Hepatocyte (in vitro differentiated cells): Measurements from ENCODE around the gene STEAP2. TPM values are rescaled to one million over a fixed set of nuclear protein-coding genes. Genes with fewer than 3 reads are reported as not detected.

Experiments
- DNase-seq: peaks from one replicate; pipeline ENCODE4 v3.0.0-alpha.2; 2016; ENCODE audit warnings: low spot score
- H2AFZ ChIP-seq: fragments of 200-600 bp; sonication (generic); 2 replicates; pipeline ENCODE4 v1.6.0; 2016; ENCODE audit warnings: antibody characterized with exemption, mild to moderate bottlenecking
- H3K27ac ChIP-seq: fragments of 200-600 bp; sonication (generic); 2 replicates; pipeline ENCODE4 v1.5.1; 2016; ENCODE audit warnings: mild to moderate bottlenecking
- H3K27me3 ChIP-seq: fragments of 200-600 bp; sonication (generic); 2 replicates; pipeline ENCODE4 v1.6.1; 2016
- H3K36me3 ChIP-seq: fragments of 200-600 bp; sonication (generic); replicated peaks from 2 replicates; pipeline ENCODE4 v1.5.1; 2016; ENCODE audit warnings: low read depth; ENCODE audit not compliant: insufficient read depth
- H3K4me1 ChIP-seq: fragments of 200-600 bp; sonication (generic); 2 replicates; pipeline ENCODE4 v1.5.1; 2016; ENCODE audit warnings: mild to moderate bottlenecking, moderate library complexity; ENCODE audit not compliant: insufficient read depth
- H3K4me2 ChIP-seq: fragments of 200-600 bp; sonication (generic); 2 replicates; pipeline ENCODE4 v1.6.0; 2016
- H3K4me3 ChIP-seq: fragments of 200-600 bp; sonication (generic); 2 replicates; pipeline ENCODE4 v1.5.1; 2016; ENCODE audit warnings: mild to moderate bottlenecking
- H3K79me2 ChIP-seq: fragments of 200-600 bp; sonication (generic); 2 replicates; pipeline ENCODE4 v1.6.0; 2017; ENCODE audit warnings: mild to moderate bottlenecking
- H3K9me2 ChIP-seq: fragments of 200-600 bp; sonication (generic); replicated peaks from 2 replicates; pipeline ENCODE4 v1.6.0; 2017; ENCODE audit warnings: mild to moderate bottlenecking; ENCODE audit not compliant: insufficient read depth
- H3K9me3 ChIP-seq: fragments of 200-600 bp; sonication (generic); 2 replicates; pipeline ENCODE4 v1.5.1; 2016; ENCODE audit warnings: low read depth, mild to moderate bottlenecking
- H4K20me1 ChIP-seq: fragments of 200-600 bp; sonication (generic); 2 replicates; pipeline ENCODE4 v1.6.0; 2016; ENCODE audit warnings: mild to moderate bottlenecking; ENCODE audit not compliant: insufficient read depth, poor library complexity, severe bottlenecking
- EZH2 ChIP-seq: fragments of 200-600 bp; sonication (generic); IDR thresholded peaks from 2 replicates; pipeline ENCODE4 v1.6.1; 2016; ENCODE audit warnings: antibody characterized with exemption, mild to moderate bottlenecking, borderline replicate concordance
- EZH2phosphoT487 ChIP-seq: fragments of 200-600 bp; sonication (generic); IDR thresholded peaks from one replicate; pipeline ENCODE4 v1.6.1; 2018; ENCODE audit warnings: antibody characterized with exemption, mild to moderate bottlenecking, low read depth, moderate library complexity; ENCODE audit not compliant: unreplicated experiment, severe bottlenecking
- WGBS: methylation state at CpG from one replicate; pipeline ENCODE4 v1.1.6; 2016; ENCODE audit warnings: low lambda C conversion rate; ENCODE audit errors: missing lambda C conversion rate; 5-methylcytosine and 5-hydroxymethylcytosine counted together
- polyA plus RNA-seq: library from polyadenylated mRNA; unstranded; fragments of >200 nt; fragmentation: Nextera tagmentation; extraction: Ambion mirVana; gene quantifications from 2 replicates; pipeline ENCODE4 v1.2.1, GENCODE V29; 2016
- total RNA-seq: library from RNA; depleted of rRNA; stranded (reverse); fragments of >200 nt; gene quantifications from 2 replicates; pipeline ENCODE4 v1.2.3, GENCODE V29; 2014
- TF ChIP-seq, protein P1 (sequence below): fragments of 200-600 bp; sonication (generic); IDR thresholded peaks from 2 replicates; pipeline ENCODE4 v1.5.1; 2016; ENCODE audit warnings: antibody characterized with exemption, mild to moderate bottlenecking; ENCODE audit not compliant: poor library complexity

The STEAP2 gene
- total and polyA plus RNA-seq, 2 experiments from 2014 or later: 2.4 to 8.3 TPM

DNA sequence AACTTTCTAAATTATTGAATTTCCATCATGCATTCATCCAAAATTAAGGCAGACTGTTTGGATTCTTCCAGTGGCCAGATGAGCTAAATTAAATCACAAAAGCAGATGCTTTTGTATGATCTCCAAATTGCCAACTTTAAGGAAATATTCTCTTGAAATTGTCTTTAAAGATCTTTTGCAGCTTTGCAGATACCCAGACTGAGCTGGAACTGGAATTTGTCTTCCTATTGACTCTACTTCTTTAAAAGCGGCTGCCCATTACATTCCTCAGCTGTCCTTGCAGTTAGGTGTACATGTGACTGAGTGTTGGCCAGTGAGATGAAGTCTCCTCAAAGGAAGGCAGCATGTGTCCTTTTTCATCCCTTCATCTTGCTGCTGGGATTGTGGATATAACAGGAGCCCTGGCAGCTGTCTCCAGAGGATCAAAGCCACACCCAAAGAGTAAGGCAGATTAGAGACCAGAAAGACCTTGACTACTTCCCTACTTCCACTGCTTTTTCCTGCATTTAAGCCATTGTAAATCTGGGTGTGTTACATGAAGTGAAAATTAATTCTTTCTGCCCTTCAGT lies 25.3 kb downstream of the STEAP2 start:
- Histone ChIP-seq H4K20me1 (no peaks in the 10 kb centered on the region), H3K27me3 (no peaks in the 10 kb centered on the region), H3K9me3 (no peaks in the 10 kb centered on the region), H3K4me2 (no peak overlapping the region), H3K4me1 (no peaks in the 10 kb centered on the region), H3K36me3 (no peaks in the 10 kb centered on the region), H3K4me3 (no peak overlapping the region), H3K79me2 (no peaks in the 10 kb centered on the region), H3K27ac (no peak overlapping the region), H2AFZ (no peak overlapping the region), H3K9me2 (no peaks in the 10 kb centered on the region)
- whole genome bisulfite sequencing: 85% methylated on average over 1 of the region's 1 CpG
- TF ChIP-seq, protein P1, sequence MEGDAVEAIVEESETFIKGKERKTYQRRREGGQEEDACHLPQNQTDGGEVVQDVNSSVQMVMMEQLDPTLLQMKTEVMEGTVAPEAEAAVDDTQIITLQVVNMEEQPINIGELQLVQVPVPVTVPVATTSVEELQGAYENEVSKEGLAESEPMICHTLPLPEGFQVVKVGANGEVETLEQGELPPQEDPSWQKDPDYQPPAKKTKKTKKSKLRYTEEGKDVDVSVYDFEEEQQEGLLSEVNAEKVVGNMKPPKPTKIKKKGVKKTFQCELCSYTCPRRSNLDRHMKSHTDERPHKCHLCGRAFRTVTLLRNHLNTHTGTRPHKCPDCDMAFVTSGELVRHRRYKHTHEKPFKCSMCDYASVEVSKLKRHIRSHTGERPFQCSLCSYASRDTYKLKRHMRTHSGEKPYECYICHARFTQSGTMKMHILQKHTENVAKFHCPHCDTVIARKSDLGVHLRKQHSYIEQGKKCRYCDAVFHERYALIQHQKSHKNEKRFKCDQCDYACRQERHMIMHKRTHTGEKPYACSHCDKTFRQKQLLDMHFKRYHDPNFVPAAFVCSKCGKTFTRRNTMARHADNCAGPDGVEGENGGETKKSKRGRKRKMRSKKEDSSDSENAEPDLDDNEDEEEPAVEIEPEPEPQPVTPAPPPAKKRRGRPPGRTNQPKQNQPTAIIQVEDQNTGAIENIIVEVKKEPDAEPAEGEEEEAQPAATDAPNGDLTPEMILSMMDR: no peak
- TF ChIP-seq EZH2phosphoT487 (no peak), EZH2 (no peak)
- DNase-seq: no peak

DNA sequence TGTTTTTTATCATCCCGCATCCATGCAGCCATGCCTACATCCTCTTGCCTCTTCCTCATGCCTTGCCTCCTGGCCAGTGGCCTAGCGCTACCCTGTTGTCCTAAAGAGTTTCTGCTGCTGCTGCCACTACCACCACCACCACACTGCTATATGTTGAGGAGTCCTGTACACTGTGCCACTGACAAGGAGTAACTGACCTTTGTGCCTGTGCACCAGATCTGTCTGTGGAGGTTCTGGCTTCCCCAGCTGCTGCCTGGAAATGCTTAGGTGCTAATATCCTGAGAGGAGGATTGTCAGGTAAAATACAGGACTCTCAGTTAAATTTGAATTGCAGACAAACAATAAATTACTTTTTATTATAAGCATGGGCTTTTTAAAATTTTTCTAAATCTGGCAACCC lies 26.5 kb downstream of the STEAP2 start:
- no peak overlapping the region for H2AFZ ChIP-seq
- H3K27me3 ChIP-seq: no peaks in the 10 kb centered on the region
- H3K4me3 ChIP-seq: no peak overlapping the region
- no peaks in the 10 kb centered on the region for H3K36me3 ChIP-seq
- H3K4me1 ChIP-seq: no peaks in the 10 kb centered on the region
- H4K20me1 ChIP-seq: no peaks in the 10 kb centered on the region
- no peak overlapping the region for H3K27ac ChIP-seq
- 100% methylated on average over 2 of the region's 2 CpGs for WGBS
- DNase-seq: no peak
- no peaks in the 10 kb centered on the region for H3K79me2 ChIP-seq
- no peaks in the 10 kb centered on the region for H3K9me2 ChIP-seq
- no peak for TF ChIP-seq EZH2
- TF ChIP-seq, protein P1: no peak
- no peak for TF ChIP-seq EZH2phosphoT487
- H3K4me2 ChIP-seq: no peak overlapping the region
- H3K9me3 ChIP-seq: no peaks in the 10 kb centered on the region

GRCh38 chr7:90238583-90238982 lies 27.0 kb downstream of the STEAP2 start:
- no peak overlapping the region for H3K27ac ChIP-seq
- no peaks in the 10 kb centered on the region for H3K79me2 ChIP-seq
- WGBS: 83% methylated on average over 1 of the region's 1 CpG
- H2AFZ ChIP-seq: no peak overlapping the region
- no peaks in the 10 kb centered on the region for H3K27me3 ChIP-seq
- H3K4me3 ChIP-seq: no peak overlapping the region
- H4K20me1 ChIP-seq: no peaks in the 10 kb centered on the region
- TF ChIP-seq, protein P1: no peak
- TF ChIP-seq EZH2 (no peak), EZH2phosphoT487 (no peak)
- no peak for DNase-seq
- H3K9me3 ChIP-seq: no peaks in the 10 kb centered on the region
- H3K4me1 ChIP-seq: no peaks in the 10 kb centered on the region
- H3K9me2 ChIP-seq: no peaks in the 10 kb centered on the region
- no peaks in the 10 kb centered on the region for H3K36me3 ChIP-seq
- H3K4me2 ChIP-seq: no peak overlapping the region

GRCh38 chr7:90239050-90239449 lies 27.5 kb downstream of the STEAP2 start:
- Histone ChIP-seq H3K4me3 (no peak overlapping the region), H3K27me3 (no peaks in the 10 kb centered on the region), H3K9me2 (no peaks in the 10 kb centered on the region), H4K20me1 (no peaks in the 10 kb centered on the region), H3K9me3 (no peaks in the 10 kb centered on the region), H2AFZ (no peak overlapping the region), H3K27ac (no peak overlapping the region), H3K4me1 (no peaks in the 10 kb centered on the region), H3K36me3 (no peaks in the 10 kb centered on the region), H3K79me2 (no peaks in the 10 kb centered on the region), H3K4me2 (no peak overlapping the region)
- TF ChIP-seq, protein P1: no peak
- TF ChIP-seq EZH2 (no peak), EZH2phosphoT487 (no peak)
- 91% methylated on average over 3 of the region's 3 CpGs for whole genome bisulfite sequencing
- DNase-seq: no peak
